Spleen (tissue), 11 donors: ENCODE results near the gene TENM3. TPM values are rescaled to one million over a fixed set of nuclear protein-coding genes. Genes with fewer than 3 reads are reported as not detected.
A peak's percentile ranks its signal among the peaks of the same experiment; 100 is the strongest.

Source experiments
- DNase-seq: peaks from one replicate; pipeline ENCODE4 v3.0.0-alpha.2; 2020
- H3K27ac ChIP-seq, 8 donors: fragments of 200-600 bp; sonication (generic) in 7 of 8; 1 replicate in 4 of 8; 2 replicates in 4 of 8; pipeline versions ENCODE4 v1.5.0 to v1.8.0; 2016 to 2021; ENCODE audit warnings: inconsistent platforms in 4 of 8, mild to moderate bottlenecking in 4 of 8, moderate library complexity in 1 of 8
- H3K27me3 ChIP-seq, 7 donors: fragments of 200-600 bp; sonication (generic) in 6 of 7; replicated peaks in 1 of 7; 1 replicate in 4 of 7; 2 replicates in 3 of 7; pipeline versions ENCODE4 v1.5.0 to v1.8.0; 2016 to 2021; ENCODE audit warnings: inconsistent platforms in 3 of 7, mild to moderate bottlenecking in 1 of 7
- H3K36me3 ChIP-seq, 6 donors: fragments of 200-600 bp; sonication (generic) in 5 of 6; 1 replicate in 4 of 6; 2 replicates in 2 of 6; pipeline versions ENCODE4 v1.5.0 to v1.8.0; 2016 to 2021; ENCODE audit warnings: inconsistent platforms in 2 of 6
- H3K4me1 ChIP-seq, 6 donors: fragments of 200-600 bp; sonication (generic) in 5 of 6; 1 replicate in 3 of 6; 2 replicates in 3 of 6; pipeline versions ENCODE4 v1.5.0 to v1.8.0; 2016 to 2021; ENCODE audit warnings: inconsistent platforms in 3 of 6
- H3K4me3 ChIP-seq, 8 donors: fragments of 200-600 bp; sonication (generic) in 7 of 8; 1 replicate in 4 of 8; 2 replicates in 4 of 8; pipeline versions ENCODE4 v1.5.0 to v1.8.0; 2016 to 2021; ENCODE audit warnings: inconsistent platforms in 4 of 8, mild to moderate bottlenecking in 4 of 8, moderate library complexity in 2 of 8
- H3K9me3 ChIP-seq, 8 donors: fragments of 200-600 bp; sonication (generic) in 7 of 8; 1 replicate in 4 of 8; 2 replicates in 4 of 8; pipeline versions ENCODE4 v1.5.0 to v1.8.0; 2016 to 2021; ENCODE audit warnings: inconsistent platforms in 4 of 8
- CTCF ChIP-seq, 11 experiments: fragments of 200-600 bp in 7 of 11; fragments of 450-650 bp in 4 of 11; sonication (generic) in 4 of 11; IDR thresholded peaks in 8 of 11; conservative IDR thresholded peaks in 3 of 11; 1 replicate in 7 of 11; 2 replicates in 4 of 11; pipeline versions ENCODE4 v1.4.0 to v1.8.0; 2016 to 2021; ENCODE audit warnings: antibody characterized with exemption in 11 of 11, inconsistent platforms in 4 of 11, mild to moderate bottlenecking in 1 of 11
- POLR2A ChIP-seq, 3 donors: fragments of 450-650 bp; IDR thresholded peaks; one replicate each; pipeline ENCODE4 v1.5.1; 2017; ENCODE audit warnings: antibody characterized with exemption in 3 of 3, mild to moderate bottlenecking in 1 of 3
- POLR2AphosphoS5 ChIP-seq, 3 donors: sonication (generic); formaldehyde crosslinking; IDR thresholded peaks; one replicate each; pipeline ENCODE4 v1.5.1; 2017; ENCODE audit warnings: antibody characterized with exemption in 3 of 3
- WGBS, 5 donors: extraction: QIAGEN DNeasy Blood & Tissue Kit in 3 of 5; methylation state at CpG; one replicate each; pipeline versions ENCODE4 v1.1.5 to v1.1.7; 2013 to 2018; 5-methylcytosine and 5-hydroxymethylcytosine counted together
- intact Hi-C: fragments of 100-400 bp; cut with DNase I; formaldehyde crosslinking; loops from one replicate; pipeline ENCODE4 v1.15.0; 2023; ENCODE audit warnings: low total_unique reads
- polyA plus RNA-seq, 3 donors: library from polyadenylated mRNA; stranded (reverse); fragments of 200-250 nt; gene quantifications; one replicate each; pipeline ENCODE4 v1.2.1, GENCODE V29; 2013
- total RNA-seq, 7 donors: library from RNA; depleted of rRNA in 3 of 7; stranded (reverse); fragments of >200 nt in 3 of 7; fragmentation: NEBNext Ultra II Directional in 4 of 7; extraction: Animal tissue kit (Norgen Biotek cat#: 25700) in 4 of 7; gene quantifications; one replicate each; pipeline versions ENCODE4 v1.1.0 to v1.2.1, GENCODE V29; 2016 to 2021
- donor health status: healthy with polysubstance abuse.
- donor health status: DM: no; HTN: no; CAD: no; lungs with moderate emphysema.
- donor health status: DM: no; HTN: no; CAD: no.
- donor health status: Bipolar disorder and iron deficiency.
- donor health status: healthy.
- donor health status: DM: no; HTN: no; CAD: no.
- donor health status: DM: yes; HTN: yes; CAD: no.

Gene TENM3
- total and polyA plus RNA-seq, 10 donors: 0.37 to 45.6 (median 17.7) TPM

- intact Hi-C loops: no loop called here
- Histone ChIP-seq H3K4me3 (no peak overlapping the region), H3K36me3 (no peaks in the 10 kb centered on the region), H3K9me3 (no peaks in the 10 kb centered on the region), H3K27me3 (peaks cover 0 to 70% (median 0%) of the 10 kb centered on the region in 7 donors), H3K4me1 (no peaks in the 10 kb centered on the region), H3K27ac (no peak overlapping the region)
- 87 to 92% (median 91%) methylated on average over 10 of the region's 10 CpGs for whole genome bisulfite sequencing, 5 donors
- no peak for DNase-seq
- TF ChIP-seq CTCF (IDR thresholded peaks at IDR 0.05 in 8 of 11, conservative IDR thresholded peaks at IDR 0.05 in 3 of 11): no peak
- no peak for TF ChIP-seq POLR2A (IDR thresholded peaks at IDR 0.05)
- no peak for TF ChIP-seq POLR2AphosphoS5 (IDR thresholded peaks at IDR 0.05)
These were observed 596.9 kb downstream of the TENM3 start for GRCh38 chr4:182840108-182840507.

- WGBS, 5 donors: 83 to 93% (median 88%) methylated on average over 11 of the region's 11 CpGs
- TF ChIP-seq POLR2A (IDR thresholded peaks at IDR 0.05) (no peak), POLR2AphosphoS5 (IDR thresholded peaks at IDR 0.05) (no peak), CTCF (IDR thresholded peaks at IDR 0.05 in 8 of 11, conservative IDR thresholded peaks at IDR 0.05 in 3 of 11) (no peak)
- peaks cover 0 to 61% (median 0%) of the 10 kb centered on the region in 7 donors for H3K27me3 ChIP-seq
- intact Hi-C loops: no loop called here
- H3K4me3 ChIP-seq: no peak overlapping the region
- no peaks in the 10 kb centered on the region for H3K36me3 ChIP-seq
- no peaks in the 10 kb centered on the region for H3K9me3 ChIP-seq
- no peaks in the 10 kb centered on the region for H3K4me1 ChIP-seq
- DNase-seq: no peak
- no peak overlapping the region for H3K27ac ChIP-seq
These were observed 599.0 kb downstream of the TENM3 start for GRCh38 chr4:182842104-182842600.

DNA sequence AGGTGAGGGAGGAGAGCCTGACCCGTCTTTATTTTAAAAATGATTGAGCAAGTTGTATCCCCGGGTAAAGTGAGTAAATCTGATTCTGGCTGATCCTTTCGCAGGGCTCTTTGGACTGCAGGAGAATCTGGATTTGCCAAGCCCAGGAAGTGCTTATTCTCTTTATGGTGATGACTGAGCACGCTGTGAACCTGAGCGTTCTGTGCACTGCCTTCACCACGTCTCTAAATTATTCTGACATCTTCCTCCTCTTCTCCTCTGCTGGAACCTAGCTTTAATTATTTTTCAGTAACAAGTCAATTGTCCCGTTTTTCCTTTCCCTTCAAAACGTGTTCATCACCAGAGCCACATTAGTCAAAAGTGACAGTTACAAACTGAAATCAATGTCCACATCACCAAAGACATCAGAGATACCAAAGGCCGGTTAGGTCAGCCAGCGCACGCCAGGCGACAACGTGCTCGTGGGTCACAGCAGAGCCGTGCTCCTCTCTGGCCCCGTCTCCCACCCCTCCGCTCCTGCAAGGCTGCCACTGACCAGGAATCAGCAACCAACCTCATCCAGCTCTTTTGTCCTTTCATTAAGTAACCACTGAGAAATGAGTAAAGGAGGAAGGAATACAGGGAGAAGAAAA is 599.7 kb downstream of the TENM3 start:
- Histone ChIP-seq H3K36me3 (no peaks in the 10 kb centered on the region), H3K27me3 (peaks cover 0 to 54% (median 0%) of the 10 kb centered on the region in 7 donors), H3K9me3 (no peaks in the 10 kb centered on the region), H3K4me1 (no peaks in the 10 kb centered on the region), H3K27ac (no peak overlapping the region), H3K4me3 (no peak overlapping the region)
- TF ChIP-seq CTCF (IDR thresholded peaks at IDR 0.05 in 8 of 11, conservative IDR thresholded peaks at IDR 0.05 in 3 of 11): no peak
- no peak for TF ChIP-seq POLR2A (IDR thresholded peaks at IDR 0.05)
- TF ChIP-seq POLR2AphosphoS5 (IDR thresholded peaks at IDR 0.05): no peak
- intact Hi-C loops: no loop called here
- WGBS, 5 donors: 65 to 74% (median 68%) methylated on average over 17 of the region's 17 CpGs
- peak; percentile 50 for DNase-seq

DNA sequence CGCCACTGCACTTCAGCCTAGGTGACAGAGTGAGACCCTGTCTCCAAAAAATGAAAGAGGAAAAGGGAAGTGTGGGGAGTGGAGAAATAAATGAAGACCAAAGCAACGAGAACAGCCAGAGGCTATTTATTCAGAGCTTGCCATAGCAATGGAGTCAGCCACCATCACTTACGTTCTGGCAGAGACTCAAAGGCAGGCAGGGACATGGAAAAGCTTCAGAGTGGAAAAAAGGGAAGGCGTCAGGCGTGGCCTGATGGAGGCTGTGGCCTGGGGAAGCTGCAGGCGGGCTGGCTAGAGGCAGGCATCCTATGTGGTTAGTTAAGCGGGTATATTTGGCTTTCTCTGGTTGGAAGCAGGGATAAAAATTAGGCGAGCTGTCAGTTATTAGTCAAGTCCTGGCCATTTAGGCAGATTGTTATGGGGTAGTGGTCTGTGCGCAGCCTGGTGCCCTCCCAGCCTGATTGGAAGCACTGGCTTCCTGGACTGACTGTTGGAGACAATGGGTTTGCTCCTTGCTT is 600.7 kb downstream of the TENM3 start:
- 52 to 75% (median 67%) methylated on average over 9 of the region's 9 CpGs for WGBS, 5 donors
- no peak for TF ChIP-seq CTCF (IDR thresholded peaks at IDR 0.05 in 8 of 11, conservative IDR thresholded peaks at IDR 0.05 in 3 of 11)
- no peak for TF ChIP-seq POLR2A (IDR thresholded peaks at IDR 0.05)
- TF ChIP-seq POLR2AphosphoS5 (IDR thresholded peaks at IDR 0.05): no peak
- intact Hi-C loops: no loop called here
- peak; percentile 62 for DNase-seq
- Histone ChIP-seq H3K9me3 (no peaks in the 10 kb centered on the region), H3K4me1 (no peaks in the 10 kb centered on the region), H3K27ac (no peak overlapping the region), H3K4me3 (no peak overlapping the region), H3K36me3 (no peaks in the 10 kb centered on the region), H3K27me3 (peaks cover 0 to 44% (median 0%) of the 10 kb centered on the region in 7 donors)
